ENCODE results near the gene ENKUR. TPM values are rescaled to one million over a fixed set of nuclear protein-coding genes. Genes with fewer than 3 reads are reported as not detected.
"Not testable (repeated sequence)": the region's sequence is repeated elsewhere in the genome, so short reads cannot be mapped to it uniquely, and the experiment has no call there.

The ENKUR gene
- total RNA-seq, 2 experiments from 2014 or later: not detected

GRCh38 chr10:24961582-24961981, 54.4 kb downstream of the ENKUR start:
- CTCF ChIA-PET: no interaction called here
- Mint-ChIP-seq H3K4me3 (no peak overlapping the region), H3K9me3 (no peaks in the 10 kb centered on the region), H3K27ac (no peak overlapping the region), H3K36me3 (ENCODE audit: low read depth) (no peaks in the 10 kb centered on the region), H3K27me3 (no peaks in the 10 kb centered on the region), H3K4me1 (ENCODE audit: low read depth) (no peaks in the 10 kb centered on the region)
- ATAC-seq (no peak), DNase-seq (no peak)
- no peak for TF ChIP-seq CTCF (IDR thresholded peaks at IDR 0.05)
- intact Hi-C loops (cut with micrococcal nuclease): no loop called here
- POLR2A ChIA-PET: interaction anchor here (0.6 kb wide), 1 partner anchor 14 kb away, joined by 3 read pairs; no protein-coding TSS in a partner anchor

- Mint-ChIP-seq H3K27me3 (no peaks in the 10 kb centered on the region), H3K9me3 (no peaks in the 10 kb centered on the region), H3K4me3 (no peak overlapping the region), H3K27ac (no peak overlapping the region), H3K4me1 (ENCODE audit: low read depth) (no peaks in the 10 kb centered on the region), H3K36me3 (ENCODE audit: low read depth) (no peaks in the 10 kb centered on the region)
- intact Hi-C loops (cut with micrococcal nuclease): no loop called here
- no peak for ATAC-seq
- ChIA-PET POLR2A (interaction anchor here (0.6 kb wide), 1 partner anchor 36 kb away, joined by 3 read pairs; no protein-coding TSS in a partner anchor), CTCF (no interaction called here)
- no peak for DNase-seq
- TF ChIP-seq CTCF (IDR thresholded peaks at IDR 0.05): no peak
These were observed 56.6 kb downstream of the ENKUR start for GRCh38 chr10:24959382-24959730.

DNA sequence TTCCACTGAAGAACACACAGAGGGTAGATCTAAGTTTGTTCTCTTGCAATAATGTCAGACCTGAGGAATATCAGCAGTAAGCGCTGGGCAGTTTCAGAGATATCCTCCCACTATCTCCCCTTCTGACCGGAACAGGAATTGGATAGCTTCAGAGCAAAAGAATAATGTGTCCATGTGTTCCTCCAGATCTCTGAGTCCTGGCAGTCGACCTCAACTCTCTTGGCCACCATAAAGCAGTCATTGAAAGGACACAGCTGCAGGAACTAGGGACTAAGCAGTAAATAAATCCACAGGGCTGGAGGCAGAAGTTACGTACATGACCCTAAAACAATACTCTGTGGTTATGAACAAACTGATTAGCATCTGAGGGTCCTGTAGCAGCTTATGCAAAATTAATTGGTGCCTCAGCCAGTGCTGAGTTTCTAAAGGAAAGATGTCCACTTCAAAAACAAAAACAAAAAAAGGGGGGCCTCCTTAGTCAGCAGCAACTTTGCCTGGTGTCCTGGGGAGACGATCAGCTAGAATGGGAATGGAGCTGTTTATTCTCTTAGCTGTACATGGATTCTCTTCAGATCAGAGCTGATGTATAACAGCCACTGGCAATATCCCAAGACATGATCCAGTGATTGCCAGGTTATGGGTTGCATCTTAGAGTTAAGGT, 57.1 kb downstream of the ENKUR start:
- no peaks in the 10 kb centered on the region for H3K36me3 Mint-ChIP-seq (ENCODE audit: low read depth)
- ATAC-seq: no peak
- POLR2A ChIA-PET: interaction anchor here (0.6 kb wide), 1 partner anchor 35 kb away, joined by 3 read pairs; no protein-coding TSS in a partner anchor

GRCh38 chr10:24958091-24958720, 57.8 kb downstream of the ENKUR start:
- Mint-ChIP-seq H3K9me3 (no peaks in the 10 kb centered on the region), H3K36me3 (ENCODE audit: low read depth) (no peaks in the 10 kb centered on the region), H3K27ac (no peak overlapping the region), H3K4me3 (no peak overlapping the region), H3K27me3 (no peaks in the 10 kb centered on the region), H3K4me1 (ENCODE audit: low read depth) (peaks cover 5% of the 10 kb centered on the region)
- no peak for TF ChIP-seq CTCF (IDR thresholded peaks at IDR 0.05)
- ChIA-PET CTCF (no interaction called here), POLR2A (no interaction called here)
- intact Hi-C loops (cut with micrococcal nuclease): no loop called here
- DNase-seq (no peak), ATAC-seq (no peak)

More for the DNA sequence above, 57.1 kb downstream of the ENKUR start:
- intact Hi-C loops (cut with micrococcal nuclease): no loop called here
- H3K27ac Mint-ChIP-seq: no peak overlapping the region
- H3K4me1 Mint-ChIP-seq (ENCODE audit: low read depth): no peaks in the 10 kb centered on the region
- no peak for TF ChIP-seq CTCF (IDR thresholded peaks at IDR 0.05)
- H3K9me3 Mint-ChIP-seq: no peaks in the 10 kb centered on the region
- H3K4me3 Mint-ChIP-seq: no peak overlapping the region
- DNase-seq: no peak
- CTCF ChIA-PET: no interaction called here
- no peaks in the 10 kb centered on the region for H3K27me3 Mint-ChIP-seq

- intact Hi-C loops (cut with micrococcal nuclease); H3K4me1 Mint-ChIP-seq (ENCODE audit: low read depth); H3K36me3 Mint-ChIP-seq (ENCODE audit: low read depth); H3K27me3 Mint-ChIP-seq; H3K9me3 Mint-ChIP-seq; DNase-seq; H3K4me3 Mint-ChIP-seq; CTCF ChIA-PET; POLR2A ChIA-PET; ATAC-seq; H3K27ac Mint-ChIP-seq: not testable (repeated sequence)
These were observed 58.3 kb downstream of the ENKUR start for GRCh38 chr10:24957624-24958051.

Measured in activated CD8-positive, alpha-beta T cell treated with anti-CD3 and anti-CD28 coated beads for 36 hours (primary cell).